Stimulated activated CD4-positive, alpha-beta T cell treated with anti-CD3 and anti-CD28 coated beads, Interleukin-15, amount 100 ng/mL, for 1 hour (primary cell): Measurements from ENCODE around the gene LRRC32.

Source experiments
- DNase-seq, 2 donors: peaks; one replicate each; pipeline ENCODE4 v3.0.0-alpha.2; 2020; ENCODE audit warnings: low read depth in 1 of 2, low spot score in 1 of 2

Gene LRRC32

GRCh38 chr11:76700177-76701100 is 29.9 kb upstream of the LRRC32 start:
- no peak for DNase-seq

- no peak for DNase-seq
These were observed 29.0 kb upstream of the LRRC32 start for GRCh38 chr11:76699451-76700091.

- DNase-seq, result no peak
These were observed 27.9 kb upstream of the LRRC32 start for GRCh38 chr11:76698321-76699043.

- no peak for DNase-seq
These were observed 26.2 kb upstream of the LRRC32 start for GRCh38 chr11:76696756-76697155.

GRCh38 chr11:76695771-76696170 is 25.2 kb upstream of the LRRC32 start:
- no peak for DNase-seq

- DNase-seq, result no peak
These were observed 24.6 kb upstream of the LRRC32 start for GRCh38 chr11:76695133-76695532.

GRCh38 chr11:76694664-76695063 is 24.1 kb upstream of the LRRC32 start:
- no peak for DNase-seq

GRCh38 chr11:76693806-76694205 is 23.3 kb upstream of the LRRC32 start:
- no peak for DNase-seq

GRCh38 chr11:76692956-76693355 is 22.4 kb upstream of the LRRC32 start:
- DNase-seq, result no peak

GRCh38 chr11:76691655-76692054 is 21.1 kb upstream of the LRRC32 start:
- no peak for DNase-seq

- no peak for DNase-seq
These were observed 20.2 kb upstream of the LRRC32 start for GRCh38 chr11:76690736-76691135.

GRCh38 chr11:76689313-76690260 is 19.0 kb upstream of the LRRC32 start:
- no peak for DNase-seq

GRCh38 chr11:76688146-76688545 is 17.6 kb upstream of the LRRC32 start:
- DNase-seq, result no peak

GRCh38 chr11:76686261-76687079 is 15.9 kb upstream of the LRRC32 start:
- no peak for DNase-seq

- no peak for DNase-seq
These were observed 15.3 kb upstream of the LRRC32 start for GRCh38 chr11:76685831-76686230.

- no peak for DNase-seq
These were observed 14.7 kb upstream of the LRRC32 start for GRCh38 chr11:76685237-76685636.

GRCh38 chr11:76684516-76684915 is 14.0 kb upstream of the LRRC32 start:
- no peak for DNase-seq

- DNase-seq, result no peak
These were observed 12.9 kb upstream of the LRRC32 start for GRCh38 chr11:76683161-76684095.

- no peak for DNase-seq
These were observed 12.1 kb upstream of the LRRC32 start for GRCh38 chr11:76682684-76683083.
